Left lung (tissue), 10 donors: ENCODE measurements around the gene NFIX. TPM values are rescaled to one million over a fixed set of nuclear protein-coding genes. Genes with fewer than 3 reads are reported as not detected.

Experiments used
- ATAC-seq: fragments of 200-7000 bp; cut with Tn5 transposase; one replicate; pipeline ENCODE4 v1.9.1; 2020; ENCODE audit warnings: moderate library complexity
- DNase-seq, 4 donors: peaks; one replicate each; pipeline ENCODE4 v3.0.0-alpha.2; 2013 to 2020
- H3K27ac ChIP-seq, 2 donors: fragments of 200-600 bp; sonication (generic) in 1 of 2; one replicate each; pipeline versions ENCODE4 v1.5.0 to v1.8.0; 2020 to 2021
- H3K27me3 ChIP-seq, 2 donors: fragments of 200-600 bp; sonication (generic) in 1 of 2; one replicate each; pipeline versions ENCODE4 v1.5.0 to v1.8.0; 2020 to 2021
- H3K36me3 ChIP-seq, 2 donors: fragments of 200-600 bp; sonication (generic) in 1 of 2; one replicate each; pipeline versions ENCODE4 v1.5.0 to v1.8.0; 2020 to 2021
- H3K4me1 ChIP-seq, 2 donors: fragments of 200-600 bp; one replicate each; pipeline ENCODE4 v1.8.0; 2021
- H3K4me3 ChIP-seq, 2 donors: fragments of 200-600 bp; sonication (generic) in 1 of 2; one replicate each; pipeline versions ENCODE4 v1.5.0 to v1.8.0; 2020 to 2021; ENCODE audit warnings: mild to moderate bottlenecking in 1 of 2
- H3K9me3 ChIP-seq, 2 donors: fragments of 200-600 bp; sonication (generic) in 1 of 2; one replicate each; pipeline versions ENCODE4 v1.5.0 to v1.8.0; 2020 to 2021
- intact Hi-C, 2 donors: fragments of 100-400 bp; cut with DNase I; formaldehyde crosslinking; loops; one replicate each; pipeline versions ENCODE4 v1.11.2 to v1.14.2; 2022
- polyA plus RNA-seq, 6 donors: library from polyadenylated mRNA; unstranded; fragments of 120-200 nt; gene quantifications; one replicate each; pipeline ENCODE4 v1.2.1, GENCODE V29; 2013; ENCODE audit not compliant: insufficient read length in 6 of 6
- total RNA-seq, 2 donors: library from RNA; stranded (reverse); fragmentation: NEBNext Ultra II Directional; extraction: Animal tissue kit (Norgen Biotek cat#: 25700); gene quantifications; one replicate each; pipeline ENCODE4 v1.2.1, GENCODE V29; 2021
- TF ChIP-seq, protein P1 (sequence below), 2 donors: fragments of 200-600 bp; sonication (generic) in 1 of 2; IDR thresholded peaks; one replicate each; pipeline versions ENCODE4 v1.5.0 to v1.8.0; 2021; ENCODE audit warnings: antibody characterized with exemption in 2 of 2
- donor health status: DM: no; HTN: yes; CAD: no.
- donor health status: DM: no; HTN: no; CAD: no.

Gene NFIX
- total and polyA plus RNA-seq, 8 donors = 92.6 to 237 (median 123) TPM

DNA sequence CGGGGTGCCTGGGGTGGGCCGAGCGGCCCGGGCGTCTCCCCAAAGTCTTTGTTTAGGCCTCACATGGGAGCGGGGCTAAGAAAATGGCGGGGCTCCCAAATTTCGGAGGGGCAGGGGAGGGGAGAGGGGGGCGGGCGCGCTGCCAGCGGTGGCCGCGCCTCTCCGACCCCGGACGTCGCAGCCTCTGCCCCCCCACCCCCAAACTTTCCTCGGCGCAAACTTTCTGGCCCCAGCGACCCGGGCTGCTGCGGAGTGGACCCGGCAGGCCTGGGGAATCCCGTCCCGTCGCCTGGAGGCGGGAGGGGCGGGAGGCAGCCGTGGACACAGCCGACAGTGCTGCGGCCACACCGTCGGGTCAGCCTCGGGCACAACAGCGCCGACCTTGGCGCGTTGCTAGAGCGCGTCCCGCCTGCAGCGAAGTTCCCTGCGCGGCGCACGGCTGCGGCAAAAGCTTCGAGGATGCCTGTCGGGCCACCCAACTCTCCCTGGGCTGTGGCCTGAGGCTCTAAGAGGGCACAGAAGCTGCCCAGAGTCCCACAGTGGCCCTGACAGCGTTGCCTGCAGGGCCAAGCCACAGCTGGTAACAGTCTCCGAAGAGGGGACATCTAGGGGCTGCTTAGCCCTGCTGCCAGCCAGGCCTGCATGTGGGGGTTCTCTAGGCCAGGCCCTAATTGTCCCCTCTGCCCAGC, 1.3 kb downstream of the NFIX start:
- TF ChIP-seq, protein P1, sequence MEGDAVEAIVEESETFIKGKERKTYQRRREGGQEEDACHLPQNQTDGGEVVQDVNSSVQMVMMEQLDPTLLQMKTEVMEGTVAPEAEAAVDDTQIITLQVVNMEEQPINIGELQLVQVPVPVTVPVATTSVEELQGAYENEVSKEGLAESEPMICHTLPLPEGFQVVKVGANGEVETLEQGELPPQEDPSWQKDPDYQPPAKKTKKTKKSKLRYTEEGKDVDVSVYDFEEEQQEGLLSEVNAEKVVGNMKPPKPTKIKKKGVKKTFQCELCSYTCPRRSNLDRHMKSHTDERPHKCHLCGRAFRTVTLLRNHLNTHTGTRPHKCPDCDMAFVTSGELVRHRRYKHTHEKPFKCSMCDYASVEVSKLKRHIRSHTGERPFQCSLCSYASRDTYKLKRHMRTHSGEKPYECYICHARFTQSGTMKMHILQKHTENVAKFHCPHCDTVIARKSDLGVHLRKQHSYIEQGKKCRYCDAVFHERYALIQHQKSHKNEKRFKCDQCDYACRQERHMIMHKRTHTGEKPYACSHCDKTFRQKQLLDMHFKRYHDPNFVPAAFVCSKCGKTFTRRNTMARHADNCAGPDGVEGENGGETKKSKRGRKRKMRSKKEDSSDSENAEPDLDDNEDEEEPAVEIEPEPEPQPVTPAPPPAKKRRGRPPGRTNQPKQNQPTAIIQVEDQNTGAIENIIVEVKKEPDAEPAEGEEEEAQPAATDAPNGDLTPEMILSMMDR (IDR thresholded peaks at IDR 0.05) = no peak
- ATAC-seq (peak; percentile 51), DNase-seq (peak in 1 of 4 donors; percentile 84)
- Histone ChIP-seq H3K27me3 (peaks cover 0 to 23% of the 10 kb centered on the region in 2 donors), H3K9me3 (no peaks in the 10 kb centered on the region), H3K27ac (peak overlapping the region; percentile 81 to 84), H3K4me1 (peaks cover 19 to 32% of the 10 kb centered on the region in 2 donors), H3K4me3 (peak overlapping the region; percentile 61 to 63), H3K36me3 (peaks cover 0 to 4% of the 10 kb centered on the region in 2 donors)
- intact Hi-C loops = loop anchor here in 1 of 2 donors (10.0 kb wide), 1 partner anchor 58 kb away; no protein-coding TSS in a partner anchor

DNA sequence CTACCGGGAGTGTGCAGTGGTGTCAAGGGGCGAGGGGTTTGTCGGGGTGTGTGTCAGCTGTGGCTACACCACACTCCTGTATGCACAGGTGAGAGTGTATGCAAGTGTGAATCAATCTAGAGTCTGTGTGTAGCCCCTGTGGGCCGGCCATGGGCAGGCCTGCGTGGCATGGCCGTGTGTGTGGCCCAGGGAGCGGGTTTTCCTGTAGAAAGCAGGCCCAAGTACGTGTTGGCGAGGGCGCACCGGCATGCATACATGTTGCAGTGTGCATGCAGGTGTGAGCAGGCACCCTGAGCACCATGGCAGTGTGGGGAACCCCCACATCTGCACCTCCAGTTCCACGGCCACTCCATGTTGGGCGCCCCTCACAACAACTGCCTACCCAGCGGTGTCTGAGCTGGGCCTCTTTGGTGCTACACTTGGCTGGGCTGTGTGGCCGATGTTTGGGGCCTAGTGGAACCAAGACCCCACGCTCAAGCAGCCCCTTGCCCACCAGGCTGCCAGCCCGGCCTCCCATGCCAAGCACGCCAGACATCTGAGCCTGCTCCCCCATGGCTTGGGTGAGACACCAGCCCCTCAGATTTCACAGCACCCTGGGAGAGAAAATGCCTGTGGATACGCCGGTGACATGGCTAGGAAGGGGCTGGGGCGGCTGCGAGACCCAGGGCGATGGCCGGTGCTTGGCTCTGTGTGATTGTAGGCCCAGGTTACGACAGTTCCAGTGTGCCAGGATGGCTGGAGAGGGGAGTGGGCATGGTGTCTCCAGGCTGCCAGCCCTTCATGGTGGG, 2.1 kb downstream of the NFIX start:
- Histone ChIP-seq H3K9me3 (no peaks in the 10 kb centered on the region), H3K36me3 (peaks cover 0 to 4% of the 10 kb centered on the region in 2 donors), H3K4me1 (peaks cover 25 to 39% of the 10 kb centered on the region in 2 donors), H3K4me3 (peak overlapping the region; percentile 61 to 63), H3K27me3 (peaks cover 0 to 23% of the 10 kb centered on the region in 2 donors), H3K27ac (peak overlapping the region; percentile 81 to 84)
- TF ChIP-seq, protein P1 (IDR thresholded peaks at IDR 0.05) = no peak
- ATAC-seq (peak; percentile 6), DNase-seq (no peak)
- intact Hi-C loops = loop anchor here in 1 of 2 donors (10.0 kb wide), 1 partner anchor 57 kb away; no protein-coding TSS in a partner anchor

DNA sequence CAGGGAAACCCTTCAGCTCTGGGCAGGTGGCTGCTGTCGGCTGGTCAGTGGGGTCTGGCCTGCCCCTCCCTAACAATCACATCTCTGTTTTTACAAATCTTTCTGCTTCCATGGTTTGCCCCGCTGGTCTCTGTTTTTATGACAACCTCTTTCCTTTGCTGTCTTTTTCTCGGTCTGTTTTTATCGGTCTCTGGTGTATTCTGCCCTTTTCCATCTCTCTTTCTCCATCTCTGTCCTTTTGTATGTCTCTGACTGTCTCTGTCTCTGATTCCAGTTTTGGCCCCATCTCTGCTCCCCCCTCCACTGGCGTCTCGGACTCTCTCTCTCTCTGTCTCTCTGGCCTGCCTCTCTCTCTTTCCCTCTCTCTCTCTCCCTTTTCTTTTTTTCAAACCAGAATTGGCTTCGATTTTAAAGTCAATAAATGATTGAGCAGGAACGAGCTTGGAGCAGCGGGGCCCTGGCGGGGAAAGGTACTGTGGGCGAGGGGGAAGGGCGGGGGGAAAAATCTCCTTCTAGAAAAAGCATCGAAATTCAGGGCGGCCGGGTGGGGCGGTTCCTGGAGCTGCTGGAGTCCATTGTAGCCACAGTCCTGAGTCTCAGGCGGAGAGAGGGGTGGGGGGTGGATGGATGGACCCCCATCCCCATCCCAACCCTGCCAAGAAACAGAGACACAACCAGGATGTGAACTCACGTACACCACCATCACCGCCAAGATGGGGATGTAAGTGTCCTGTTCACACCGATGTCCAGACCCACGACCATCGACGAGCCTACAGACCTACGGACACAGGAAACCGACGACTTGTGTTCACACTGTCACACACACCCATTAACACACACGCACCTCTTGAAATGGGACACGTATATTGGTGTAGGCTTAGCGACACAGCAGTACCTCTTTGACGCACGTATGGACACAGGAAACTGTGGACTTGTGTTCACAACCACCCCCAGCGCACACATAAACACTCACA, 3.0 kb downstream of the NFIX start:
- H3K4me3 ChIP-seq = peak overlapping the region in 1 of 2 donors; percentile 63
- H3K27ac ChIP-seq = peak overlapping the region; percentile 81 to 84

DNA sequence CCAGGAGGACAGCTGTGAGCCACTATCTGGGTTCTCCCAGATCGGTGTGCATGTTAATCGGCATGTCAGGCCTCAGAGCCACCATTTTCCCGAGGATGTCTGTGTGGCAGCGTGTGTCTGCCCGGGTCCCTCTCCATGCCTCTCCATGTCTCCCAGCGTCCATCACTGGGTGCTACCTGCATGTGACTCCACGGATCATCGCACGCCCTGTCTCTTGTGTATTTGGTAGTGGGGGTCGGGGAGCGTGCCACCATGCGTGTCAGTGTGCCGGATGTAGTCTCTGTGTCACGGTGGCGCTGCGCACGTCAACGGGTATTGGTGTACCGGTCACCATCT, 5.9 kb downstream of the NFIX start:
- H3K4me1 ChIP-seq = peaks cover 44 to 63% of the 10 kb centered on the region in 2 donors
- H3K4me3 ChIP-seq = no peak overlapping the region
- peaks cover 0 to 12% of the 10 kb centered on the region in 2 donors for H3K27me3 ChIP-seq
- H3K27ac ChIP-seq = peak overlapping the region in 1 of 2 donors; percentile 83
- TF ChIP-seq, protein P1 (IDR thresholded peaks at IDR 0.05) = no peak
- no peaks in the 10 kb centered on the region for H3K9me3 ChIP-seq
- intact Hi-C loops = no loop called here
- no peak for DNase-seq
- no peak for ATAC-seq
- peaks cover 0 to 4% of the 10 kb centered on the region in 2 donors for H3K36me3 ChIP-seq

More for the DNA sequence above, 3.0 kb downstream of the NFIX start:
- TF ChIP-seq, protein P1 (IDR thresholded peaks at IDR 0.05) = no peak
- intact Hi-C loops = loop anchor here in 1 of 2 donors (10.0 kb wide), 1 partner anchor 57 kb away; no protein-coding TSS in a partner anchor
- Histone ChIP-seq H3K9me3 (no peaks in the 10 kb centered on the region), H3K4me1 (peaks cover 30 to 43% of the 10 kb centered on the region in 2 donors), H3K36me3 (peaks cover 0 to 4% of the 10 kb centered on the region in 2 donors), H3K27me3 (peaks cover 0 to 23% of the 10 kb centered on the region in 2 donors)
- ATAC-seq (no peak), DNase-seq (no peak)
